Endothelial cell of umbilical vein (primary cell): Measurements from ENCODE around the gene SEC11C. TPM values are rescaled to one million over a fixed set of nuclear protein-coding genes. Genes with fewer than 3 reads are reported as not detected.

Experiments
- BruUV-seq: library from RNA; stranded (reverse); fragments of 400-500 nt; replicated peaks from 2 replicates; lab custom pipeline; 2021; lab: Mats Ljungman, UMichigan
- CTCF ChIA-PET: fragments of 300-600, 350-600 bp; sonication (Branson Sonifier 250); formaldehyde crosslinking; loops from one replicate; lab custom pipeline; 2021; ENCODE audit warnings: antibody characterized with exemption, inconsistent platforms; lab: Charles Lee
- POLR2A ChIA-PET: fragments of 300-600, 350-600 bp; sonication (Branson Sonifier 250); formaldehyde crosslinking; loops from one replicate; lab custom pipeline; 2021; ENCODE audit warnings: antibody characterized with exemption, inconsistent platforms; lab: Charles Lee
- DNase-seq: peaks from one replicate; pipeline ENCODE4 v3.0.0-alpha.2; 2011; ENCODE audit warnings: low read depth, low spot score
- FAIRE-seq: peaks from 2 replicates; lab custom pipeline; 2011; peaks lifted over from hg19 to GRCh38; lab: Jason Lieb, UNC
- H2AFZ ChIP-seq: 2 replicates; pipeline ENCODE4 v1.6.0; 2012; ENCODE audit warnings: low read depth, low read length, control low read depth, inconsistent platforms
- H3K27ac ChIP-seq: 2 replicates; pipeline ENCODE4 v1.5.1; 2011; ENCODE audit warnings: low read depth, mild to moderate bottlenecking, control low read depth, low read length, moderate library complexity; ENCODE audit not compliant: insufficient read depth
- H3K27me3 ChIP-seq, 2 experiments: 2 replicates each; pipeline versions ENCODE4 v1.6.0 to v1.6.1; 2011; ENCODE audit warnings: low read length in 2 of 2, mixed read lengths in 1 of 2; ENCODE audit not compliant: control insufficient read depth in 2 of 2, insufficient read depth in 2 of 2
- H3K36me3 ChIP-seq, 2 experiments: 2 replicates in 1 of 2; 3 replicates in 1 of 2; pipeline ENCODE4 v1.5.1; 2011; ENCODE audit warnings: low read length in 2 of 2, mild to moderate bottlenecking in 1 of 2, moderate library complexity in 1 of 2; ENCODE audit not compliant: control insufficient read depth in 2 of 2, insufficient read depth in 2 of 2; ENCODE audit errors: extremely low read depth in 1 of 2
- H3K4me1 ChIP-seq: 3 replicates; pipeline ENCODE4 v1.5.1; 2011; ENCODE audit warnings: mild to moderate bottlenecking, low read length; ENCODE audit not compliant: control insufficient read depth, insufficient read depth; ENCODE audit errors: extremely low read depth
- H3K4me2 ChIP-seq: 2 replicates; pipeline ENCODE4 v1.6.1; 2011; ENCODE audit warnings: low read length, control low read depth, mixed read lengths; ENCODE audit not compliant: insufficient read depth
- H3K4me3 ChIP-seq, 3 experiments: fragments of 200-600 bp in 1 of 3; sonication (generic), shearing (Covaris generic) in 1 of 3; replicated peaks in 1 of 3; 2 replicates each; pipeline ENCODE4 v1.5.1; 2011 to 2016; ENCODE audit warnings: control low read depth in 3 of 3, low read length in 3 of 3, mild to moderate bottlenecking in 2 of 3, inconsistent platforms in 1 of 3, low read depth in 1 of 3, moderate library complexity in 1 of 3; ENCODE audit not compliant: insufficient read depth in 1 of 3
- H3K79me2 ChIP-seq: 2 replicates; pipeline ENCODE4 v1.6.0; 2012; ENCODE audit warnings: low read length, inconsistent platforms; ENCODE audit not compliant: control insufficient read depth, insufficient read depth
- H3K9ac ChIP-seq: replicated peaks from 2 replicates; pipeline ENCODE3; 2011; ENCODE audit warnings: low read length, control low read depth; ENCODE audit not compliant: insufficient read depth; ENCODE audit errors: extremely low read depth
- H3K9me1 ChIP-seq: replicated peaks from 3 replicates; pipeline ENCODE4 v1.6.0; 2011; ENCODE audit warnings: mild to moderate bottlenecking, low read length; ENCODE audit not compliant: control insufficient read depth, insufficient read depth; ENCODE audit errors: extremely low read depth
- H3K9me3 ChIP-seq: replicated peaks from 2 replicates; pipeline ENCODE4 v1.5.1; 2012; ENCODE audit warnings: low read length, inconsistent platforms; ENCODE audit not compliant: control insufficient read depth, insufficient read depth
- H4K20me1 ChIP-seq: replicated peaks from 2 replicates; pipeline ENCODE3; 2011; ENCODE audit warnings: mild to moderate bottlenecking, low read length; ENCODE audit not compliant: control insufficient read depth, insufficient read depth; ENCODE audit errors: extremely low read depth
- CTCF ChIP-seq, 2 donors: IDR thresholded peaks; 1 replicate in 1 of 2; 2 replicates in 1 of 2; pipeline ENCODE4 v1.5.1; 2011; ENCODE audit warnings: low read length in 2 of 2, mild to moderate bottlenecking in 2 of 2, moderate library complexity in 2 of 2, control low read depth in 1 of 2, inconsistent platforms in 1 of 2, low read depth in 1 of 2; ENCODE audit not compliant: insufficient read depth in 1 of 2; ENCODE audit errors: extremely low read depth in 1 of 2
- EZH2 ChIP-seq: IDR thresholded peaks from 2 replicates; pipeline ENCODE4 v1.6.1; 2012; ENCODE audit warnings: borderline replicate concordance, low read depth, mild to moderate bottlenecking, moderate library complexity, low read length, inconsistent platforms; ENCODE audit not compliant: severe bottlenecking
- FOS ChIP-seq: IDR thresholded peaks from 2 replicates; pipeline ENCODE4 v1.6.1; 2011; ENCODE audit warnings: mild to moderate bottlenecking, low read length, moderate library complexity, borderline replicate concordance; ENCODE audit not compliant: insufficient read depth
- GATA2 ChIP-seq: IDR thresholded peaks from 2 replicates; pipeline ENCODE4 v1.7.0; 2011; ENCODE audit warnings: low read depth, mild to moderate bottlenecking, moderate library complexity, mixed read lengths, low read length; ENCODE audit not compliant: insufficient read length, insufficient read depth
- JUN ChIP-seq: IDR thresholded peaks from 2 replicates; pipeline ENCODE4 v1.6.1; 2011; ENCODE audit warnings: borderline replicate concordance, low read depth; ENCODE audit not compliant: insufficient read length, insufficient read depth
- MAX ChIP-seq: IDR thresholded peaks from 2 replicates; pipeline ENCODE4 v1.6.1; 2011; ENCODE audit not compliant: insufficient read depth, insufficient read length
- MYC ChIP-seq: IDR thresholded peaks from one replicate; pipeline ENCODE4 v1.6.1; 2011; ENCODE audit warnings: mild to moderate bottlenecking, low read depth, low read length
- POLR2A ChIP-seq: IDR thresholded peaks from 2 replicates; pipeline ENCODE4 v1.6.1; 2012; ENCODE audit warnings: low read depth, mild to moderate bottlenecking, control low read depth, low read length
- POLR2AphosphoS5 ChIP-seq: IDR thresholded peaks from 2 replicates; pipeline ENCODE4 v1.6.1; 2012; ENCODE audit warnings: low read depth, mild to moderate bottlenecking, control low read depth, low read length, moderate library complexity; ENCODE audit not compliant: insufficient read depth
- dilution Hi-C: fragments of 300-500 bp; cut with MboI; formaldehyde crosslinking; loops from one replicate; pipeline ENCODE4 v1.15.0; 2019; ENCODE audit warnings: low sequenced_read_pairs; ENCODE audit not compliant: extremely low pct_ligation_motif_present
- intact Hi-C: fragments of 100-400 bp; cut with micrococcal nuclease; formaldehyde crosslinking; loops from one replicate; pipeline ENCODE4 v1.10.0; 2022
- polyA plus RNA-seq, 4 experiments: library from polyadenylated mRNA; depleted of rRNA in 3 of 4; stranded (reverse) in 3 of 4; unstranded in 1 of 4; fragments of >200 nt; gene quantifications; 2 replicates each; pipeline versions ENCODE4 v1.2.1 to v1.2.3, GENCODE V29; 2011 to 2012; ENCODE audit warnings: missing spikeins in 1 of 4
- total RNA-seq: library from RNA; stranded (reverse); gene quantifications from 2 replicates; pipeline ENCODE4 v1.2.3, GENCODE V29; 2021

Gene SEC11C
- total and polyA plus RNA-seq, 2 donors (not counting 3 experiments of a cell fraction or from before 2014, with no cell fraction given) = 16.3 to 29.8 TPM

DNA sequence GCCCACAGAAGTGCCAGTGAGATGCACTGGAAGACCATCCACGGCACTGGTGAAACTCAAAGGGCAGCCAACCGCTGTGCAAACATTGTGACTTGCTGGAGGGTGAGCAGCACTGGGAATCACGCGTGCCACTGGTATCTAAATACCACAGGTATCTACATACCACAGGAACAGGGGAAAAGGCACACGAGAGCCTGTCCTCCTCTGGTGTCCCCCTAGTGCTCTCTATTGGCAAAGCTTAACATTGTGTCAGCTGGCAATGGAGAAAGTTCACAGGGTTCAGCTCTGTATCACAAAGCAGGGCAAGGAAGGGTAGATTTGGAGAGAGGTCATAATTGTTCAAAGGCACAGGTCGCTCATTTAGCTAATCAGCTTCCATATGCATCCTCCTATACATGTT is 12.6 kb upstream of the SEC11C start:
- intact Hi-C loops = no loop called here

More for the DNA sequence above, 12.6 kb upstream of the SEC11C start:
- peaks cover 5 to 7% of the 10 kb centered on the region in 2 experiments for H3K27me3 ChIP-seq
- H3K9ac ChIP-seq = no peak overlapping the region
- H3K4me1 ChIP-seq = no peaks in the 10 kb centered on the region
- no peak overlapping the region for H3K4me2 ChIP-seq
- no peak overlapping the region for H3K27ac ChIP-seq
- ChIA-PET POLR2A (no interaction called here), CTCF (interaction anchor here (1.1 kb wide), 1 partner anchor 43 kb away, joined by 3 read pairs; no protein-coding TSS in a partner anchor)
- no peak for TF ChIP-seq CTCF (IDR thresholded peaks at IDR 0.05; ENCODE audit: extremely low read depth in 1 of 2, insufficient read depth in 1 of 2, low read depth in 1 of 2, low read length in 2 of 2)
- TF ChIP-seq POLR2AphosphoS5 = no peak
- TF ChIP-seq POLR2A = no peak
- no peak for TF ChIP-seq EZH2
- TF ChIP-seq GATA2 = no peak
- no peak for TF ChIP-seq MYC
- TF ChIP-seq JUN = no peak
- TF ChIP-seq FOS = no peak
- no peak for TF ChIP-seq MAX
- H3K9me3 ChIP-seq = no peaks in the 10 kb centered on the region
- no peaks in the 10 kb centered on the region for H3K9me1 ChIP-seq
- no peaks in the 10 kb centered on the region for H4K20me1 ChIP-seq
- no peaks in the 10 kb centered on the region for H3K79me2 ChIP-seq
- FAIRE-seq (no peak), DNase-seq (no peak)
- H3K36me3 ChIP-seq = no peaks in the 10 kb centered on the region
- dilution Hi-C loops = no loop called here
- H3K4me3 ChIP-seq = no peak overlapping the region
- H2AFZ ChIP-seq = no peak overlapping the region
- no TSS peak for BruUV-seq
